HG03354 (cell line): ENCODE results near the gene ZNF862.

Source experiments
- ATAC-seq: cut with Tn5 transposase; IDR thresholded peaks from one replicate; pipeline ENCODE4 v1.9.1; 2021; ENCODE audit warnings: mild to moderate bottlenecking; ENCODE audit not compliant: unreplicated experiment, poor library complexity, severe bottlenecking

ZNF862 gene

GRCh38 chr7:149862156-149862555 is 24.0 kb downstream of the ZNF862 start:
- no peak for ATAC-seq

- no peak for ATAC-seq
Observed at GRCh38 chr7:149863500-149863899, 25.3 kb downstream of the ZNF862 start.

GRCh38 chr7:149864023-149864422 is 25.8 kb downstream of the ZNF862 start:
- no peak for ATAC-seq

GRCh38 chr7:149864751-149865150 is 26.6 kb downstream of the ZNF862 start:
- no peak for ATAC-seq

- ATAC-seq = peak; percentile 51
Observed at GRCh38 chr7:149865437-149865836, 27.3 kb downstream of the ZNF862 start.

GRCh38 chr7:149866139-149866778 is 28.1 kb downstream of the ZNF862 start:
- no peak for ATAC-seq

GRCh38 chr7:149866779-149867447 is 28.7 kb downstream of the ZNF862 start:
- no peak for ATAC-seq

- ATAC-seq = no peak
Observed at GRCh38 chr7:149867762-149868622, 29.8 kb downstream of the ZNF862 start.

GRCh38 chr7:149868623-149869290 is 30.6 kb downstream of the ZNF862 start:
- ATAC-seq = no peak

- no peak for ATAC-seq
Observed at GRCh38 chr7:149869291-149869650, 31.1 kb downstream of the ZNF862 start.

- ATAC-seq = no peak
Observed at GRCh38 chr7:149869867-149870266, 31.7 kb downstream of the ZNF862 start.

GRCh38 chr7:149870274-149870673 is 32.1 kb downstream of the ZNF862 start:
- no peak for ATAC-seq

- no peak for ATAC-seq
Observed at GRCh38 chr7:149870701-149871483, 32.7 kb downstream of the ZNF862 start.

- ATAC-seq = no peak
Observed at GRCh38 chr7:149871576-149871975, 33.4 kb downstream of the ZNF862 start.

GRCh38 chr7:149872419-149873073 is 34.4 kb downstream of the ZNF862 start:
- no peak for ATAC-seq

GRCh38 chr7:149873074-149873969 is 35.1 kb downstream of the ZNF862 start, which contains the start of gene ATP6V0E2:
TSS of gene ATP6V0E2 (plus strand) at chr7:149873969. CDS start at chr7:149874066, 97 bp downstream.
- ATAC-seq = peak; percentile 91

GRCh38 chr7:149873970-149874643 is 35.9 kb downstream of the ZNF862 start:
- peak; percentile 36 for ATAC-seq
